ENCODE data around the gene RAD51AP2.

Gene RAD51AP2

GRCh38 chr2:17470855-17471641 is 47.2 kb downstream of the RAD51AP2 start:
- DNase-seq (ENCODE audit: low spot score), result peak; percentile 40
- peak; percentile 69 for FAIRE-seq

GRCh38 chr2:17461087-17461475 is 57.2 kb downstream of the RAD51AP2 start:
- FAIRE-seq, result no peak

More at GRCh38 chr2:17461087-17461475, 57.2 kb downstream of the RAD51AP2 start:
- DNase-seq (ENCODE audit: low spot score), result no peak
